Kidney (tissue), 14 donors: ENCODE results near the gene ACSL4. TPM values are rescaled to one million over a fixed set of nuclear protein-coding genes. Genes with fewer than 3 reads are reported as not detected.
"Not testable (repeated sequence)": the region's sequence is repeated elsewhere in the genome, so short reads cannot be mapped to it uniquely, and the experiment has no call there.

Source experiments
- DNase-seq, 5 donors: peaks; one replicate each; pipeline ENCODE4 v3.0.0-alpha.2; 2013 to 2020
- FAIRE-seq: peaks from 2 replicates; lab custom pipeline; 2012; peaks lifted over from hg19 to GRCh38; lab: Jason Lieb, UNC
- H3K27ac ChIP-seq, 2 donors: one replicate each; pipeline ENCODE4 v1.7.0; 2013; ENCODE audit warnings: low read depth in 2 of 2, low read length in 2 of 2, inconsistent platforms in 1 of 2
- H3K27me3 ChIP-seq: one replicate; pipeline ENCODE4 v1.7.1; 2013; ENCODE audit warnings: low read length, inconsistent platforms; ENCODE audit not compliant: control insufficient read depth, insufficient read depth
- H3K36me3 ChIP-seq, 3 donors: one replicate each; pipeline versions ENCODE4 v1.7.0 to v1.7.1; 2013; ENCODE audit warnings: low read length in 3 of 3, control low read depth in 1 of 3, inconsistent platforms in 1 of 3; ENCODE audit not compliant: insufficient read depth in 3 of 3, control insufficient read depth in 2 of 3
- H3K4me1 ChIP-seq, 3 donors: one replicate each; pipeline versions ENCODE4 v1.7.0 to v1.7.1; 2013; ENCODE audit warnings: low read length in 3 of 3, inconsistent platforms in 1 of 3, low read depth in 1 of 3; ENCODE audit not compliant: control insufficient read depth in 2 of 3, insufficient read depth in 2 of 3
- H3K4me3 ChIP-seq, 3 donors: one replicate each; pipeline versions ENCODE4 v1.7.0 to v1.8.1; 2013; ENCODE audit warnings: low read length in 3 of 3, control low read depth in 1 of 3, inconsistent platforms in 1 of 3
- H3K9ac ChIP-seq, 3 donors: one replicate each; pipeline versions ENCODE4 v1.7.0 to v1.7.1; 2013; ENCODE audit warnings: low read length in 3 of 3, control low read depth in 1 of 3, inconsistent platforms in 1 of 3
- H3K9me3 ChIP-seq, 3 donors: one replicate each; pipeline versions ENCODE4 v1.7.0 to v1.7.1; 2013; ENCODE audit warnings: low read length in 3 of 3, control low read depth in 1 of 3, inconsistent platforms in 1 of 3; ENCODE audit not compliant: control insufficient read depth in 2 of 3, insufficient read depth in 1 of 3
- intact Hi-C: fragments of 100-400 bp; cut with DNase I; formaldehyde crosslinking; loops from one replicate; pipeline ENCODE4 v1.11.1; 2022
- polyA plus RNA-seq: library from polyadenylated mRNA; stranded (reverse); fragments of 350-450 nt; fragmentation: Illumina TruSeq; extraction: RNeasy Lipid Tissue Mini Kit (QIAGEN cat#74804); gene quantifications from one replicate; pipeline ENCODE4 v1.2.3, GENCODE V29; 2014; ENCODE audit warnings: low read depth, low replicate concordance; ENCODE audit not compliant: insufficient read depth
- total RNA-seq: library from RNA; stranded (reverse); fragmentation: NEBNext Ultra II Directional; extraction: Animal tissue kit (Norgen Biotek cat#: 25700); gene quantifications from one replicate; pipeline ENCODE4 v1.2.1, GENCODE V29; 2021
- TF ChIP-seq, protein P1 (sequence below): IDR thresholded peaks from 3 replicates; pipeline ENCODE4 v1.5.1; 2012; ENCODE audit warnings: mild to moderate bottlenecking, moderate library complexity, borderline replicate concordance; ENCODE audit not compliant: insufficient read depth; ENCODE audit errors: extremely low read depth
- donor health status: control.
- donor health status: control.
- donor health status: control.
- donor health status: control.
- donor health status: control.
- donor health status: DM: yes; HTN: yes; CAD: no.
- donor health status: Normal renal cell carcinoma (clear cell type).

The ACSL4 gene
- total and polyA plus RNA-seq, 2 donors from 2014 or later, result 34.0 to 205 TPM

DNA sequence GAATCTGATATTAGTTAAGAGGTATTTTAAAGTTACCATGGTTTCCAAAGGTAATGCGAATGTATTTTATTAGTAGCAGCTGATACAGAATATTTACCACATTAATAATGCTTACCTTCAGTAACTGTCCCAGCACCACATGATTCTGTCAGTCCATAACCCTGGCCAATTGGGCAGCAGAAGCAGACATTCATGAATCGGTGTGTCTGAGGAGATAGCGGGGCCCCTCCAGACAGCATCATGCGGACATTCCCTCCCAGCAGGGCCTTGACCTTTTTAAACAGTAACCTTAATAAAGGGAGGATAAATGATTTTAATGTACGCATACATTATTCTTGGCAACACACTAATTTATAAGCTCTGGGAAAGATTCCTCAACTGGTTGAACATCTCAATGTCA lies 65.1 kb downstream of the ACSL4 start:
- intact Hi-C loops, result no loop called here
- Histone ChIP-seq H3K4me1 (no peaks in the 10 kb centered on the region), H3K9ac (no peak overlapping the region), H3K27me3 (peaks cover 2% of the 10 kb centered on the region), H3K9me3 (no peaks in the 10 kb centered on the region), H3K27ac (no peak overlapping the region), H3K36me3 (peaks cover 0 to 4% (median 0%) of the 10 kb centered on the region in 3 donors), H3K4me3 (no peak overlapping the region)
- TF ChIP-seq, protein P1, sequence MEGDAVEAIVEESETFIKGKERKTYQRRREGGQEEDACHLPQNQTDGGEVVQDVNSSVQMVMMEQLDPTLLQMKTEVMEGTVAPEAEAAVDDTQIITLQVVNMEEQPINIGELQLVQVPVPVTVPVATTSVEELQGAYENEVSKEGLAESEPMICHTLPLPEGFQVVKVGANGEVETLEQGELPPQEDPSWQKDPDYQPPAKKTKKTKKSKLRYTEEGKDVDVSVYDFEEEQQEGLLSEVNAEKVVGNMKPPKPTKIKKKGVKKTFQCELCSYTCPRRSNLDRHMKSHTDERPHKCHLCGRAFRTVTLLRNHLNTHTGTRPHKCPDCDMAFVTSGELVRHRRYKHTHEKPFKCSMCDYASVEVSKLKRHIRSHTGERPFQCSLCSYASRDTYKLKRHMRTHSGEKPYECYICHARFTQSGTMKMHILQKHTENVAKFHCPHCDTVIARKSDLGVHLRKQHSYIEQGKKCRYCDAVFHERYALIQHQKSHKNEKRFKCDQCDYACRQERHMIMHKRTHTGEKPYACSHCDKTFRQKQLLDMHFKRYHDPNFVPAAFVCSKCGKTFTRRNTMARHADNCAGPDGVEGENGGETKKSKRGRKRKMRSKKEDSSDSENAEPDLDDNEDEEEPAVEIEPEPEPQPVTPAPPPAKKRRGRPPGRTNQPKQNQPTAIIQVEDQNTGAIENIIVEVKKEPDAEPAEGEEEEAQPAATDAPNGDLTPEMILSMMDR, result no peak
- FAIRE-seq (no peak), DNase-seq (no peak)

DNA sequence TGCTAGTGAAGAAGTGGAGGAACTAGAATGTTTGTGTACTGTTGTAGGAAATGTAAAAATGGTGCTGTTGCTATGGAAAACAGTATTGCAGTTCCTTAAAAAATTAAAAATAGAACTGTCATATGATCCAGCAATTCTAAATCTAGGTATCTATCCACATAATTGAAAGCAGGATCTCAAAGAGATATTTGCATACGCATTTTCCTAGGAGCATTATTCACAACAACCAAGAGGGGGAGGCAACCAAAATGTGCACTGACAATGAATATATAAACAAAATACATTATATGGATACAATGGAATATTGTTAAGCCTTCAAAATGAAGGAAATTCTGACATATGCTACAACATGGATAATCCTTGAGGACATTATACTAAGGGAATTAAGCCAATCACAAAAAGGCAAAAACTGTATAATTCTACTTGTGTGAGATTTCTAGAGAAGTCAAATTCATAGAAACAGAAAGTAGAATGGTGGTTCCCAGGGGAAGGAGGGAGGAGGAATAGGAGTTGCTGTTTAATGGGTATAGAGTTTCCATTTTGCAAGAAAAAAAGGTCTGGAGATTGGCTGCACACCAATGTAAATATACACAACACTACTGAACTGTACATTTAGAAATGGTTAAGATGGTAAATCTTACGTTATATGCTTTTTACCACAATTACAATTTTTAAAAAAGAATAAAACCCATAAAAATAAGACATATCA lies 72.5 kb downstream of the ACSL4 start:
- DNase-seq, result no peak
- H3K4me1 ChIP-seq, result no peaks in the 10 kb centered on the region
- peaks cover 3 to 10% (median 4%) of the 10 kb centered on the region in 3 donors for H3K36me3 ChIP-seq
- FAIRE-seq, result peak; percentile 44
- H3K9me3 ChIP-seq, result no peaks in the 10 kb centered on the region
- TF ChIP-seq, protein P1, result no peak
- H3K27me3 ChIP-seq, result no peaks in the 10 kb centered on the region
- no peak overlapping the region for H3K27ac ChIP-seq
- intact Hi-C loops, result no loop called here
- H3K4me3 ChIP-seq, result no peak overlapping the region
- H3K9ac ChIP-seq, result no peak overlapping the region

DNA sequence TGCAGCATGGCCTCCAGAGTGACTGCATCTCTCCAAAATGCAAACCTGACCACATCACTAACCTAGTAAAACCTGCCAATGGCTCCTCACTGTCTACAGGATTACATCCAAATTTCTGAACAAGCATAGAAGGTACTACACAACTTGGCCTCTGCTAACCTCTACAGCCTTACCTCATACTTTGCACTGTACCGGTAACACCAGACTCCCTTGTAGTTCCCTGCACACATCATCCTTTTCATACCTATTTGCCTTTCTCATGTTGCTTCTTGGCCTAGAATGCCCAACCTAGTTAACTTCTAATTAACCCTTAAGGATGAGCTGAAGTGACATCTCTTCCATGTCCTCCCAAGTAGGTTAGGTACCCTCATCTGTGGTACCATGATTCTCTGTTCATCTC lies 74.7 kb downstream of the ACSL4 start:
- DNase-seq, result no peak
- intact Hi-C loops, result no loop called here
- TF ChIP-seq, protein P1, result no peak
- Histone ChIP-seq H3K4me1 (no peaks in the 10 kb centered on the region), H3K9ac (no peak overlapping the region), H3K9me3 (no peaks in the 10 kb centered on the region), H3K27ac (no peak overlapping the region), H3K4me3 (no peak overlapping the region), H3K27me3 (no peaks in the 10 kb centered on the region), H3K36me3 (peaks cover 3 to 6% (median 4%) of the 10 kb centered on the region in 3 donors)
- FAIRE-seq, result no peak

DNA sequence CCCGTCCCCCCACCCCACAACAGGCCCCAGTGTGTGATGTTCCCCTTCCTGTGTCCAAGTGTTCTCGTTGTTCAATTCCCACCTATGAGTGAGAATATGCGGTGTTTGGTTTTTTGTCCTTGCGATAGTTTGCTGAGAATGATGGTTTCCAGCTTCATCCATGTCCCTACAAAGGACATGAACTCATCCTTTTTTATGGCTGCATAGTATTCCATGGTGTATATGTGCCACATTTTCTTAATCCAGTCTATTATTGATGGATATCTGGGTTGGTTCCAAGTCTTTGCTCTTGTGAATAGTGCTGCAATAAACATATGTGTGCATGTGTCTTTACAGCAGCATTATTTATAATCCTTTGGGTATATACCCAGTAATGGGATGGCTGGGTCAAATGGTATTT lies 75.7 kb downstream of the ACSL4 start:
- H3K27ac ChIP-seq, FAIRE-seq, H3K9ac ChIP-seq, DNase-seq, H3K27me3 ChIP-seq, H3K36me3 ChIP-seq, H3K4me3 ChIP-seq, H3K4me1 ChIP-seq, H3K9me3 ChIP-seq, intact Hi-C loops: not testable (repeated sequence)
